ENCODE data around the gene SFXN3.

SFXN3 gene

DNA sequence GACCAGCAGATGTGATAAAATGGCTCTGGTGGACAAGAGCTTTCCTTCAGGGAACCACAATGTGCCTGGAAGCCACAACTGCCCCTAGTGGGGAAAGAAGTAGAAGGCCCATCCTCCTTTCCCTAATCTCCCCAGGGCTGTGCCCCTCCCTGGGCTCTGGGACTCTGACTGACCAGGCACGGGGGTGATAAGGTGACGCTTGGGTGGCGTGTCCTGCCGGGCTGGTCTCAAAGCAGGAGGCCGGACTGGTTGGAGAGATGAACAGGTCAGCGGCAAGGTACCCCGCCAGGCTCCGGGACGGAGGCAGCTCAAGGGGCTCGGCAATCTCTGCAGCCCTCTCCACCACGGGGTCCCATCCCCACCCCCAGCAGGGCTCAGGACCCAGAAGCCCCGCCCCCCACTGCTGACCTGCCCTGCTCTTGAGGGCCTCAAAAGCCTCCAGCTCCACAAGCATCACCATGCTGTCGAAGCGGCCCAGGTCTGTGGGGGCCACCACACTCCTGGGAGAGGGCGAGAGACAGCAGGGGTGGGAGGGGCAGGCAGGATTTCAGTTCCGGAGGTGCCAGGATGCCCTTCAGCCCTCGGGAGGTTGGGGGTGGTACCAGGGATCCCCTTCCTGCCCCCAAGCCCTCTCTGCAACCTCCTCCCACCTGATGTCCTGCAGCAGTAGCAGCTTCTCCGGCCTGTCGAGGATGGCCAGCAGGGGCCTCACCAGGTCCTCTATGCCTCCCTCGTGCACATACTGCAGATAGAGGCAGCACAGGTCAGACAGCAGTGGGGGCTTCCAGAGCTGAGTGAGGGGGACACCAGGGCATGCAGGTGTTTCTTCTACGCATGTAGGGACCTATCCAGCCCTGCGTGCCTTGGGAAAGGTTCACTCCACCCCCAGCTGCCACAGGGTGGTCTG is 19.3 kb upstream of the SFXN3 start:
- TF ChIP-seq, protein P1, sequence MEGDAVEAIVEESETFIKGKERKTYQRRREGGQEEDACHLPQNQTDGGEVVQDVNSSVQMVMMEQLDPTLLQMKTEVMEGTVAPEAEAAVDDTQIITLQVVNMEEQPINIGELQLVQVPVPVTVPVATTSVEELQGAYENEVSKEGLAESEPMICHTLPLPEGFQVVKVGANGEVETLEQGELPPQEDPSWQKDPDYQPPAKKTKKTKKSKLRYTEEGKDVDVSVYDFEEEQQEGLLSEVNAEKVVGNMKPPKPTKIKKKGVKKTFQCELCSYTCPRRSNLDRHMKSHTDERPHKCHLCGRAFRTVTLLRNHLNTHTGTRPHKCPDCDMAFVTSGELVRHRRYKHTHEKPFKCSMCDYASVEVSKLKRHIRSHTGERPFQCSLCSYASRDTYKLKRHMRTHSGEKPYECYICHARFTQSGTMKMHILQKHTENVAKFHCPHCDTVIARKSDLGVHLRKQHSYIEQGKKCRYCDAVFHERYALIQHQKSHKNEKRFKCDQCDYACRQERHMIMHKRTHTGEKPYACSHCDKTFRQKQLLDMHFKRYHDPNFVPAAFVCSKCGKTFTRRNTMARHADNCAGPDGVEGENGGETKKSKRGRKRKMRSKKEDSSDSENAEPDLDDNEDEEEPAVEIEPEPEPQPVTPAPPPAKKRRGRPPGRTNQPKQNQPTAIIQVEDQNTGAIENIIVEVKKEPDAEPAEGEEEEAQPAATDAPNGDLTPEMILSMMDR (IDR thresholded peaks at IDR 0.05; ENCODE audit: borderline replicate concordance, control extremely low read depth, extremely low read depth, insufficient read depth, missing control alignments) = no peak
- DNase-seq (ENCODE audit: low spot score) = no peak
- in situ Hi-C loops (cut with MboI; ENCODE audit: low sequenced_read_pairs, unreplicated experiment) = no loop called here

DNA sequence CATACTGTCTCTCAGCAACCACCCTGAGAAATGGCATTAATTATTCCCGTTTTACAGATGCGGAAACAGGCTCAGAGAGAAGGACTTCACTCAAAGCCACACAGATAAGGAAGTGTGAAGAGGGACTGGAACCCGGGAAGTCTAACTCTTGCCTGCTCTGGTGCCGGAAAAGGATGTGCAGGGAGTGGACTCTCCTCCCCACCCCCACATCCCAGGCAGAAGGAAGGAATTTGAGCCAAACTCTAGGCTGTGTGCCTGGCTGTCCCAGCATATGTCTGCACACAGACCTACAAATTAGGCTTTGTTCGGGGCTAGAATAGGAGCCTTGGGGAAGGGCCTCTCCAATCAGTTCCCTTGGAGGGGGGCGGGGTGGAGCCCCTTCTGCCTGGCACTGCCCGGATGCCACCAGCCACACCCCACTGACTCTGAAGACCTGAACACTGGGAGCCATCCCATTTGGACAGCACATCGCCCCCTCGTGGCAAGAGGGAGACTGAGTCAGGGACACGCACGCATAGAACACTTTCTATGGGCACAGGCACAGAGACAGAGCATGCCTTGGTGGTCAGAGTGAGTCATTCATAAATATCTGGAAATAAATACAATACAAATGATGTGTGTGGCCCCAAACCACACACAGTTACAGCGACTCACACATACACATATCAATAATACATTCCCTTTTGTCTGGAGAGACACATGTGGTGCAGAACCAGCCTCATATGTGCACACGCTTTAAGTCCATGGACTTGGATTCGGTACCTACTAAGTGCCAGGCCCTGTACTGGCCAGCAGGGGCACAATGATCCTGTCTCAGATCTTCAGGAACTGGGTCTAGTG is 18.3 kb upstream of the SFXN3 start:
- TF ChIP-seq, protein P1 (IDR thresholded peaks at IDR 0.05; ENCODE audit: borderline replicate concordance, control extremely low read depth, extremely low read depth, insufficient read depth, missing control alignments) = peak; percentile 78
- peak; percentile 84 for DNase-seq (ENCODE audit: low spot score)
- in situ Hi-C loops (cut with MboI; ENCODE audit: low sequenced_read_pairs, unreplicated experiment) = no loop called here

DNA sequence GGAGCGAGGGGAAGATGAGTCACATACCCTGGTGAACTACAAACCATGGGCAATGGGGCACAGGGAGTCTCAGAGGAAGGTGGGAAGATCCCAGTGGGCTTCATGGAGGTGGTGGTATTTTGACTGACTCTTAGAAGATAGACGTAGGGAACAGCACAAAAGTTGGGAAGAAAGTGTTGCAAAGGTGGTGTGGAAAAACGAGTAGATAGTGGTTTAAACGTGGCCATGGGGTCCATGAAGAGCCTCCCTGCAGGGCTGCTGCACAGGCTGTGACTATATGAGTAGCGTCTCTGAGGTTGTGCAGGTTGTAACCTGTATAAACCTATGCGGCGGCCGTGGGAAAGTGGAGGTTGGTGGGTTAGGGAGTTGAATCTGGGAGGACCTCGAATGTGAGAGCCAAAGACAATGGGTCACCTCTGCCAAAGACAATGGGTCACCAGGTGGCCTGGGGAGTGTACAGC is 17.6 kb upstream of the SFXN3 start:
- TF ChIP-seq, protein P1 (IDR thresholded peaks at IDR 0.05; ENCODE audit: borderline replicate concordance, control extremely low read depth, extremely low read depth, insufficient read depth, missing control alignments) = no peak
- DNase-seq (ENCODE audit: low spot score) = no peak
- in situ Hi-C loops (cut with MboI; ENCODE audit: low sequenced_read_pairs, unreplicated experiment) = no loop called here

DNA sequence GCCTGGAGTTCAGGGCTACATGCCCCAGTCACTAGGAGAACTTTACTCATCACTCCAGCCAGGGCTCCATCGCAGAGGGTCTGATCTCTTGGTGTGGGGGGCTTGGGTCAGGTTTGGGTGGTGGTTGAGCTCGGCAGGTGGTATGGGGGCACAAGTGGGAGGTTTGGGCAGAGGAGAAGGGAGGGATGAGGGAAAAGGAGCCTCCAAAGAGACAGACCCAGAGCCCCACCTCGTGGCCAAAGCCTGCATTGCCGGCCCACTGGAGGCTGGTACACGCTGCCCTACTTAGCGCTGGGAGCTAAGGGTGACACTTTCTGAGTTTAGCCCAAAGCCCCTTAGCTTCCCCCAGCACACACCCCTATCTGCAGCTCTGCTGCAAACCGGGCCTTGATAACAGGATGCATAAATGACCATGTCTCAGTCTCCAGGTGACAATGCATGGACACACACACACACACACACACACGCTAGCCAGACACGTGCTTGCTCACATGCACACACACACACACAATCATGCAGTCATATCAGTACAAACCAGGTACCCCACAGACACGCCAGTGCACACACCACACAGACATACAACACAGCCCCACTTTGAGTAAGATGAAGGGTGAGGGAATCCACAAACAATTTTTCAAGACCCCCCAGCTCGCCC is 16.7 kb upstream of the SFXN3 start:
- DNase-seq (ENCODE audit: low spot score) = peak; percentile 85
- TF ChIP-seq, protein P1 (IDR thresholded peaks at IDR 0.05; ENCODE audit: borderline replicate concordance, control extremely low read depth, extremely low read depth, insufficient read depth, missing control alignments) = peak; percentile 93
- in situ Hi-C loops (cut with MboI; ENCODE audit: low sequenced_read_pairs, unreplicated experiment) = no loop called here

DNA sequence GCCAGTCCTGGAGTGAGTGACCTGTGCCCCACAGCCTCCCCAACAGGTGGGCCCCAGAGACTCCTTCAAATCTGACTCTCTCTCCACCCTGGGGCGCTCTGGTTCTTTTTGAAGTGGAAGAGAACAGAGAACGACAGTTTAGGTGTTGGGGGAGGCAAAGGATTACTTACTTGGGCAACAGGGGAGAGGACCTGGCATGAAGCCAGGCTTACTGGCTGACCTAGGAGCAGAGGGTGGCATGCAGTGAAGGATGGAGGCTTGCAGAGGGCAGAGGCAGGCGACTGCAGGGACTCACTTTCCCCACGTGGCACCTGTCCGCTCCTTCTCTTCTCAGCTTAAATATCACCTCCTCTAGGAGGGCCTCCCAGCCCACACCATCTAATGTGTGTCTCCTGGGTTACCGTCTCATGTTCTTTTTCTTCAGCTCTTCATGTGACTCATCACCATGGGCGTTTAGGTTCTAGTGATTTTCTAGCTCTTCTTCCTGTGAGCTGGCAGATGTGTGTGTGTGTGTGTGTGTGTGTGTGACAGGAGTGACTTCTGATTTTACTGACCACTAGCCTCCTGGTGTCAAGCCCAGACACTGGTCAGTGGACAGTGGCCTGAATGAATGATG is 16.0 kb upstream of the SFXN3 start:
- DNase-seq (ENCODE audit: low spot score) = no peak
- in situ Hi-C loops (cut with MboI; ENCODE audit: low sequenced_read_pairs, unreplicated experiment) = no loop called here
- TF ChIP-seq, protein P1 (IDR thresholded peaks at IDR 0.05; ENCODE audit: borderline replicate concordance, control extremely low read depth, extremely low read depth, insufficient read depth, missing control alignments) = no peak

DNA sequence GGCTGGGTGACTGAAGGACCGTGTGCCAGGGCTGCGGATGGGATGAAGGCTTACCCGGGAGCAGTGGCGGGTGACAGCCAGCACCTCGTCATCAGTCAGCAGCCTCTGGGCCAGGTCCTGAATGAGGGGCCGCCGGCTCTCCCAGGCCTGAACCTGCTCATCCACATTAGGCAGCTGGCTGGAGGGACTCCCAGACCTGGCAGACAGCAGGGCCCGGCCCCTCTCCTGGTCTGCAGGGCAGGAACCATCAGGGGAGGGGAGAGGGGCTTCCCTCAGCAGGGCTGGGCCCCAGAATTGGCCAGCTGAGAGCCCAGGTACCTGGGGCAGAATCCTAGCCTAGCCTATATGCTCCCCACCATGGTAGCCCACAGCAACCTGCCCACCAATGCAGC is 15.5 kb upstream of the SFXN3 start:
- TF ChIP-seq, protein P1 (IDR thresholded peaks at IDR 0.05; ENCODE audit: borderline replicate concordance, control extremely low read depth, extremely low read depth, insufficient read depth, missing control alignments) = no peak
- in situ Hi-C loops (cut with MboI; ENCODE audit: low sequenced_read_pairs, unreplicated experiment) = no loop called here
- no peak for DNase-seq (ENCODE audit: low spot score)

All from GM13976 (cell line).